AG04450 (cell line): ENCODE data around the gene ABCD1. TPM values are rescaled to one million over a fixed set of nuclear protein-coding genes. Genes with fewer than 3 reads are reported as not detected.
"Not testable (repeated sequence)": the region's sequence is repeated elsewhere in the genome, so short reads cannot be mapped to it uniquely, and the experiment has no call there.

Experiments
- CTCF ChIA-PET: fragments of 300-600, 350-600 bp; formaldehyde crosslinking; extraction: SDS; loops from one replicate; lab custom pipeline; 2022; ENCODE audit warnings: antibody characterized with exemption, inconsistent platforms; lab: Charles Lee
- POLR2A ChIA-PET: fragments of 350-600 bp; formaldehyde crosslinking; extraction: SDS; loops from one replicate; lab custom pipeline; 2021; ENCODE audit warnings: antibody characterized with exemption, inconsistent platforms; lab: Yijun Ruan, JAX
- DNase-seq: peaks from one replicate; pipeline ENCODE4 v3.0.0-alpha.2; 2011; ENCODE audit warnings: low read depth, low spot score
- H3K27ac ChIP-seq: one replicate; pipeline ENCODE4 v1.5.1; 2012; ENCODE audit warnings: low read depth, low read length, control low read depth
- H3K27me3 ChIP-seq: one replicate; pipeline ENCODE4 v1.6.0; 2012; ENCODE audit warnings: low read length; ENCODE audit not compliant: control insufficient read depth, insufficient read depth
- H3K4me3 ChIP-seq: 2 replicates; pipeline ENCODE4 v1.5.1; 2011; ENCODE audit warnings: mild to moderate bottlenecking, low read depth, low read length, control low read depth
- H3K9me3 ChIP-seq: 2 replicates; pipeline ENCODE4 v1.5.1; 2012; ENCODE audit warnings: low read length; ENCODE audit not compliant: control insufficient read depth, insufficient read depth
- polyA plus RNA-seq: library from polyadenylated mRNA; depleted of rRNA; stranded (reverse); fragments of >200 nt; gene quantifications from 2 replicates; pipeline ENCODE4 v1.2.3, GENCODE V29; 2011
- TF ChIP-seq, protein P1 (sequence below): IDR thresholded peaks from 2 replicates; pipeline ENCODE4 v1.5.1; 2011; ENCODE audit warnings: low read depth, low read length, control low read depth, inconsistent platforms

ABCD1 gene
- polyA plus RNA-seq, 1 experiment: 4.2 TPM

DNA sequence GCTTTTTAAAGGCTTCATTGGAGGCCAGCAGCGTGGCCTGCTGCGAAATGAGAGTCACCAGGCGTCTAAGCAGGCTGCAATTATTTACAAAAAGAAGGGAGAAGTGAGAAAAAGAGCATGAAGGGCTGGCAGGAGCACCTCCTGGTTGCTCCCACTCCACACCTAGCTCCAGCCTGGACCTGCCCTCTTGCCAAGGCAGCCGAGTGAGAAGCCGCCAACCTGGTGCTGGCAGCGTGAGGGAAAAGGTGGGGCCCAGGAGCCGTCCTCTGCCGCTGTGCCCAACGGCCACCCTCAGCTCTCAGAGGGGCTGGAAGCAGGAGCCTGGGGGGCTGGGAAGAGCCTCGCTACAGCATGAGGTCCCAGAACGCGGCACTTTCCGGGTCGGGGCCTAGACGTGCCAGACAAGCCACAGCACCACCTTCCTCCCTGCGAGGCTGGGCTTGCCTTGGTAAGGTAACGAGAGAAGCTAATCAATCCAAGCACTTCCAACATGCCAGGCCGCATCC lies 20.6 kb upstream of the ABCD1 start:
- CTCF ChIA-PET: no interaction called here
- TF ChIP-seq, protein P1, sequence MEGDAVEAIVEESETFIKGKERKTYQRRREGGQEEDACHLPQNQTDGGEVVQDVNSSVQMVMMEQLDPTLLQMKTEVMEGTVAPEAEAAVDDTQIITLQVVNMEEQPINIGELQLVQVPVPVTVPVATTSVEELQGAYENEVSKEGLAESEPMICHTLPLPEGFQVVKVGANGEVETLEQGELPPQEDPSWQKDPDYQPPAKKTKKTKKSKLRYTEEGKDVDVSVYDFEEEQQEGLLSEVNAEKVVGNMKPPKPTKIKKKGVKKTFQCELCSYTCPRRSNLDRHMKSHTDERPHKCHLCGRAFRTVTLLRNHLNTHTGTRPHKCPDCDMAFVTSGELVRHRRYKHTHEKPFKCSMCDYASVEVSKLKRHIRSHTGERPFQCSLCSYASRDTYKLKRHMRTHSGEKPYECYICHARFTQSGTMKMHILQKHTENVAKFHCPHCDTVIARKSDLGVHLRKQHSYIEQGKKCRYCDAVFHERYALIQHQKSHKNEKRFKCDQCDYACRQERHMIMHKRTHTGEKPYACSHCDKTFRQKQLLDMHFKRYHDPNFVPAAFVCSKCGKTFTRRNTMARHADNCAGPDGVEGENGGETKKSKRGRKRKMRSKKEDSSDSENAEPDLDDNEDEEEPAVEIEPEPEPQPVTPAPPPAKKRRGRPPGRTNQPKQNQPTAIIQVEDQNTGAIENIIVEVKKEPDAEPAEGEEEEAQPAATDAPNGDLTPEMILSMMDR: no peak
- POLR2A ChIA-PET: no interaction called here

DNA sequence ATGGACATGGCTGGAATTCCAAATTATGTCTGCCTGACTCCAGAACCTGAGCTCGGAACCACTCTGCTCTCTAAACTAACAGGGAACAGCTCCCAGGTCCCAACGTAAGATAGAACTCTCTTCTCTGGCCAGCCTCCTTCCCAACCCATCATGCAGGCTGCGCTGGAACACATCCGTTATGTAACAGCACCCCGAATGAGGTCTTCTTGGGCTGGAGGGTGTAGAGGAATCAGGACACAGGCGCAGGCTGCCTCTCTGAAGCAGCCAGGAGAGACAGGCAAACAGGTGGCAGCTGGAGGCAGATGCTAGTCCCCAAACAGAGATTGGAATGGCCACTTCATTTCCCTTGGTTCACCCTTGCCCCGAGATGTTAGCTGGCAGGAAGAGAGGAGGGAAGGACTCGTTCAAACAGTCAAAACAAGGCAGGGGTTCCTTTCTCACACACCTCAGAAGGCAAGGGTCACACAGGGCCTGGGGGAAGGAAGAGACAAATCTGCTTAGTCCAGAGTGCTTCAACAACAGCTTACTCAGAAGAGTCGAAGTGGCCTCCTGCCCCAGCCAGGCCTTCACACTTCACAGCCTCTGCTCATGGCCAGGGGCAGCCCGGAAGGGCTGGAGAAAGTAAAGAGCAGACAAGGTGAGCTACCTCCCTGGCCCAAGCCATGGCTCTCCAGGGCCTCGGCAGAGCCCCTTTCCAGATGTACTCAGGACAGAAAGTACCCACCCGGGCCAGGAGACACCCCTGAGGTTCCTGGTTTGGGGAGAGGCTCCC lies 19.8 kb upstream of the ABCD1 start:
- H3K27ac ChIP-seq, H3K9me3 ChIP-seq, H3K4me3 ChIP-seq, CTCF ChIA-PET, POLR2A ChIA-PET, H3K27me3 ChIP-seq, DNase-seq: not testable (repeated sequence)

More for the DNA sequence above, 20.6 kb upstream of the ABCD1 start:
- Histone ChIP-seq H3K4me3 (no peak overlapping the region), H3K9me3 (no peaks in the 10 kb centered on the region), H3K27ac (no peak overlapping the region), H3K27me3 (no peaks in the 10 kb centered on the region)
- DNase-seq: no peak

DNA sequence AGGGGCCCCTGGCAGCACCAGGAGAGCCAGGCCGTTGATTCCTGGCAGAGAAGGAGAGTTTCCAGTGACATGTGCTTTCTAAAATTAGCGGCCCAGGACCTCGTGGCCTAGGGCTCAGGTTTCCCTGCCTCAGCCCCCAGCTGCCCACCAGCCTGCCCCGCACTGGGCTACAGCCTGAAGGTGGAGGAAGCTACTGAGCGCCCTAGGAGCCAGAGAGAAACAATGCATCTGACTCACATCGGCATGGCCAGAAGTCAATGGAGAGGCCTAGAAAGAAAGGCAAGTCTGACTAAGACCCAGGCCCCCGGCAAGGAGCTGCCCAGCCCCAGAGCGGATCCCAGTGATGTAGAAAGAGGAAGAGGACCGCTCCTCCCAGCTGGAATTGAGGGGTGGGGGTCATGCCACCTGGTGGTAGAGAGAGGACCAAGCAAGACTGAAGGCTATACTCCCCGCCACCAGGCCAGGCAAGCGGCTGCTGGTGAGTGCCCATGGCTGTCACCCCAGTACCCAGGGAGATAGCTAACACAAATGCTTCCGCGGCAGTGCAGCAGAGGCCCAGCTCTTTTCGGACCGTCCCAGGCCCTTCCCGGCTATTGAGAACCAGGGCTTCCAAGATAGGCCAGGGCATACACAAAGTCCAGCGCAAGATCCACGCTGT lies 19.1 kb upstream of the ABCD1 start:
- CTCF ChIA-PET, H3K27me3 ChIP-seq, H3K4me3 ChIP-seq, POLR2A ChIA-PET, H3K27ac ChIP-seq, H3K9me3 ChIP-seq, DNase-seq: not testable (repeated sequence)

DNA sequence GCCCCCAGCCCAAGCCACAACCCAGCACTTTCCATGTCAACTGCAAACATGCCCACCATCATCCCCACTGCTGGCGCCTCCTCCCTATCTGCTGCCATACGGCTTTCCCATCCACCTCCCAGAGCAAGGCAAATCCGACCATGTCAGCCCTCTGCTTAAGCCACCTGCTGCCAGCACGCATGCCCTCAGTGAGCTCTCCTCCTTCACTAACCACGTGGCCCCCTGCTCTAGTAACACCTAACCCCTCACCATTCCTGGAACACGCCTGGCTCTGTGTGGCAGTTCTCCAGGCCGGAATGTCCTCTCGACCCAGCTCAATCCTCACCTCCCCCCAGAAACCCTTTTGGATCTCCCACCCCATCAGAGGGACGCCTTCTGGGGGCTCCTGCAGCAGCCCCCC lies 17.9 kb upstream of the ABCD1 start:
- no peak for DNase-seq
- no peaks in the 10 kb centered on the region for H3K9me3 ChIP-seq
- H3K27ac ChIP-seq: no peak overlapping the region
- H3K27me3 ChIP-seq: no peaks in the 10 kb centered on the region
- ChIA-PET CTCF (interaction anchor here (2.6 kb wide), 2 partner anchors 20 to 167 kb away, joined by 6 to 21 read pairs; partner anchors contain the start of gene SLC6A8), POLR2A (no interaction called here)
- no peak overlapping the region for H3K4me3 ChIP-seq
- TF ChIP-seq, protein P1: no peak

DNA sequence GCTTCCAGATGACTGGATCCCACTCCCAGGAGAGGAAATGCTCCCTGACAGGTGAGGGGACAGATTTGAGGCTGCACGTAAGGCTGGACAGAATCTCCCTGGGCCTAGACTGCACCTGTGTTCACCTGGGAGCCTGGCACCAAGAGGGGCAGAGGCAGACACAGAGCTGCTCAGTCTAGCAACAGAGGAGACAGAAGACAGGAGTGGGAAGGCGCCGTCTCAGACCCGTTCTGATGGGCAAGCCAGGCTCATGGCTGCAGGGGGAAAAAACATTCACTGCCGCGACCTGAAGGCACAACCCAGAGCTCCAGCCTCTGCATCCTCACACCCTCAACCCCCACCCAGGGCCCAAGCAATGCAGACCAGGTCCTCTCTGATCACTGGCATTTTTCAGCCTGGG lies 17.2 kb upstream of the ABCD1 start:
- no peaks in the 10 kb centered on the region for H3K9me3 ChIP-seq
- CTCF ChIA-PET: interaction anchor here (1.1 to 2.9 kb wide), 9 partner anchors 9 to 765 kb away, joined by 3 to 21 read pairs (median 6); partner anchors contain the start of gene SLC6A8
- POLR2A ChIA-PET: no interaction called here
- H3K27ac ChIP-seq: no peak overlapping the region
- H3K27me3 ChIP-seq: no peaks in the 10 kb centered on the region
- no peak overlapping the region for H3K4me3 ChIP-seq
- TF ChIP-seq, protein P1: no peak
- no peak for DNase-seq
